Loucy (cell line): ENCODE data around the gene CHSY3.

Source experiments
- H2AFZ ChIP-seq: fragments of 200-600 bp; sonication (generic); 2 replicates; pipeline ENCODE4 v1.6.0; 2016; ENCODE audit warnings: antibody characterized with exemption, mild to moderate bottlenecking, low read length, moderate library complexity
- H3F3A ChIP-seq: fragments of 200-600 bp; 2 replicates; pipeline ENCODE4 v1.6.0; 2016; ENCODE audit warnings: antibody characterized with exemption, low read depth, mild to moderate bottlenecking
- H3K27me3 ChIP-seq: fragments of 200-600 bp; sonication (generic); 2 replicates; pipeline ENCODE4 v1.6.1; 2014; ENCODE audit warnings: low read length, mild to moderate bottlenecking; ENCODE audit not compliant: insufficient read depth, poor library complexity, severe bottlenecking
- H3K36me3 ChIP-seq: fragments of 200-600 bp; sonication (generic); 2 replicates; pipeline ENCODE4 v1.6.1; 2016; ENCODE audit warnings: low read length; ENCODE audit not compliant: insufficient read depth
- H3K4me1 ChIP-seq: fragments of 200-600 bp; sonication (generic); 2 replicates; pipeline ENCODE4 v1.5.1; 2014; ENCODE audit warnings: low read length, mild to moderate bottlenecking; ENCODE audit not compliant: insufficient read depth, poor library complexity, severe bottlenecking
- H3K4me2 ChIP-seq: fragments of 200-600 bp; sonication (generic); 2 replicates; pipeline ENCODE4 v1.6.0; 2014; ENCODE audit warnings: antibody characterized with exemption, low read length, low read depth, mild to moderate bottlenecking; ENCODE audit not compliant: poor library complexity, severe bottlenecking
- H3K4me3 ChIP-seq: fragments of 200-600 bp; sonication (generic); 2 replicates; pipeline ENCODE4 v1.5.1; 2014; ENCODE audit warnings: low read length, mild to moderate bottlenecking, mixed read lengths; ENCODE audit not compliant: poor library complexity, severe bottlenecking
- H3K79me2 ChIP-seq: fragments of 200-600 bp; sonication (generic); 2 replicates; pipeline ENCODE4 v1.6.1; 2014; ENCODE audit warnings: low read length; ENCODE audit not compliant: insufficient read depth
- H3K9ac ChIP-seq: fragments of 200-600 bp; sonication (generic); 2 replicates; pipeline ENCODE4 v1.6.0; 2014; ENCODE audit warnings: mild to moderate bottlenecking, low read depth, low read length, moderate library complexity; ENCODE audit not compliant: poor library complexity, severe bottlenecking
- H3K9me2 ChIP-seq: fragments of 200-600 bp; sonication (generic); replicated peaks from 2 replicates; pipeline ENCODE4 v1.6.1; 2016; ENCODE audit warnings: low read depth, low read length, mixed read lengths
- H3K9me3 ChIP-seq: fragments of 200-600 bp; sonication (generic); 2 replicates; pipeline ENCODE4 v1.6.1; 2014; ENCODE audit warnings: mild to moderate bottlenecking, antibody characterized with exemption, low read length, low read depth; ENCODE audit not compliant: insufficient read depth
- H4K20me1 ChIP-seq: fragments of 200-600 bp; sonication (generic); 2 replicates; pipeline ENCODE4 v1.6.0; 2014; ENCODE audit warnings: antibody characterized with exemption, low read length, mild to moderate bottlenecking; ENCODE audit not compliant: insufficient read depth, poor library complexity, severe bottlenecking
- CTCF ChIP-seq: fragments of 200-600 bp; sonication (generic); conservative IDR thresholded peaks from 2 replicates; pipeline ENCODE4 v1.5.1; 2014; ENCODE audit warnings: mild to moderate bottlenecking, antibody characterized with exemption, low read length
- EZH2phosphoT487 ChIP-seq: fragments of 200-600 bp; IDR thresholded peaks from 2 replicates; pipeline ENCODE4 v1.6.1; 2018; ENCODE audit warnings: antibody characterized with exemption, mild to moderate bottlenecking, moderate library complexity, borderline replicate concordance

CHSY3 gene

DNA sequence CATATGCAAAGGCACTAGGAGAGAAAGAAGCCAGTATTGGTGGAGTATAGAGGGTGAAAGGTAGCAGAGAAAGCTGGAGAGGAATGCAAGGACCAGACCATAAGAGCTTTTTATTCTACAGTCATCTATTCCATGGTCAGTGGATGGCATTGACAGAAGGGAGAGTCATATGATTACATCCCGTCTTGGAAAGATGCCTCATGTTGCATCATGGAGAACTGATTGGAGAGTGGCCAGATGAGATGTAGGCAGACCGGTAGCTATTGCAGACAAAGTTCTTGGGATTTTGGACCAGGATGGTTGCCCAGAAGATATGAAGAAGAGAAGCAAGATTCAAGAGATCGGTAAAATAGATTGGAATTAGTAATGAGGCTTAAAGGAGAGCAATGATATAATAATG, 260.7 kb downstream of the CHSY3 start:
- TF ChIP-seq EZH2phosphoT487 (no peak), CTCF (no peak)

GRCh38 chr5:130166839-130167490, 262.7 kb downstream of the CHSY3 start:
- Histone ChIP-seq H3K4me2 (no peak overlapping the region), H3F3A (no peaks in the 10 kb centered on the region), H3K36me3 (no peaks in the 10 kb centered on the region), H4K20me1 (no peaks in the 10 kb centered on the region), H3K9ac (no peak overlapping the region), H3K4me1 (no peaks in the 10 kb centered on the region), H3K4me3 (no peak overlapping the region), H3K79me2 (no peaks in the 10 kb centered on the region), H2AFZ (no peak overlapping the region), H3K9me3 (no peaks in the 10 kb centered on the region), H3K9me2 (no peaks in the 10 kb centered on the region), H3K27me3 (no peaks in the 10 kb centered on the region)
- TF ChIP-seq EZH2phosphoT487: no peak
- TF ChIP-seq CTCF: no peak

More for the DNA sequence above, 260.7 kb downstream of the CHSY3 start:
- Histone ChIP-seq H3K79me2 (no peaks in the 10 kb centered on the region), H3F3A (no peaks in the 10 kb centered on the region), H3K9me2 (no peaks in the 10 kb centered on the region), H3K4me1 (no peaks in the 10 kb centered on the region), H3K27me3 (no peaks in the 10 kb centered on the region), H3K36me3 (no peaks in the 10 kb centered on the region), H3K4me2 (no peak overlapping the region), H3K9ac (no peak overlapping the region), H4K20me1 (no peaks in the 10 kb centered on the region), H3K9me3 (no peaks in the 10 kb centered on the region), H3K4me3 (no peak overlapping the region), H2AFZ (no peak overlapping the region)

DNA sequence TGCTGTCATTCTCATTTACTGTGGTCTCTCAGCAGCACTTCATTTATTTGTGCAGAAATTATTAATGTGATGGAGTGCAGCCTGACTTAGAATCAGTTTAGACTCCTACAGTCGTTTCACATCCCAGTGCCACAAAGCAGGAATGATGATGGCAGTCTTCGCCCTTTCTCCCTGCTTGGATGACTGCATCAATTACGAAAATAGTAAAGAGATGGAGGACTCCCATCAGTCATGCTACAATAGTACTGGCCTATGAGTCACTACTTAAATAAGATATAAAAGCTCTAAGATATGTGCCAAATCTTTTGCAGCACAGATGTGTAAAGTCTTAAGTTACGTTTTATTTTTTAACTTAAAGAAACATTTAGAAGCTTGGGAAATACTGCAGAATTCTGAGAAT, 263.9 kb downstream of the CHSY3 start:
- no peak overlapping the region for H3K9ac ChIP-seq
- TF ChIP-seq EZH2phosphoT487 (no peak), CTCF (no peak)
- H3K79me2 ChIP-seq: no peaks in the 10 kb centered on the region
- no peaks in the 10 kb centered on the region for H3K4me1 ChIP-seq
- H2AFZ ChIP-seq: no peak overlapping the region
- no peaks in the 10 kb centered on the region for H4K20me1 ChIP-seq
- no peak overlapping the region for H3K4me3 ChIP-seq
- H3K27me3 ChIP-seq: no peaks in the 10 kb centered on the region
- no peaks in the 10 kb centered on the region for H3K9me3 ChIP-seq
- no peak overlapping the region for H3K4me2 ChIP-seq
- H3K36me3 ChIP-seq: no peaks in the 10 kb centered on the region
- no peaks in the 10 kb centered on the region for H3K9me2 ChIP-seq
- H3F3A ChIP-seq: no peaks in the 10 kb centered on the region
